Chondrocyte (in vitro differentiated cells): Measurements from ENCODE around the gene ABTB1. TPM values are rescaled to one million over a fixed set of nuclear protein-coding genes. Genes with fewer than 3 reads are reported as not detected.

Experiments
- DNase-seq: peaks from one replicate; pipeline ENCODE4 v3.0.0; 2021; ENCODE audit warnings: mixed read lengths, low spot score
- H3K27ac Mint-ChIP-seq: one replicate; pipeline ENCODE4 v1.8.0; 2021; ENCODE audit warnings: mild to moderate bottlenecking, moderate library complexity, mixed read lengths; ENCODE audit not compliant: unreplicated experiment
- H3K27me3 Mint-ChIP-seq: 2 replicates; pipeline ENCODE4 v1.8.0; 2021; ENCODE audit warnings: low read depth, mixed read lengths
- H3K36me3 Mint-ChIP-seq: 2 replicates; pipeline ENCODE4 v1.8.0; 2021; ENCODE audit warnings: low read depth, mixed read lengths
- H3K4me1 Mint-ChIP-seq: 2 replicates; pipeline ENCODE4 v1.8.0; 2021; ENCODE audit warnings: low read depth, mild to moderate bottlenecking, mixed read lengths
- H3K4me3 Mint-ChIP-seq: one replicate; pipeline ENCODE4 v1.8.0; 2021; ENCODE audit warnings: mild to moderate bottlenecking, moderate library complexity, mixed read lengths; ENCODE audit not compliant: unreplicated experiment
- H3K9me3 Mint-ChIP-seq: 2 replicates; pipeline ENCODE4 v1.8.0; 2021; ENCODE audit warnings: low read depth, mixed read lengths
- total RNA-seq: library from RNA; stranded (reverse); gene quantifications from 3 replicates; pipeline ENCODE4 v1.2.1, GENCODE V29; 2021
- TF ChIP-seq, protein P1 (sequence below): fragments of 200-600 bp; sonication (generic); IDR thresholded peaks from 2 replicates; pipeline ENCODE4 v1.5.0; 2021; ENCODE audit warnings: antibody characterized with exemption, mild to moderate bottlenecking, moderate library complexity

Gene ABTB1
- total RNA-seq, 1 donor from 2014 or later: 26.7 TPM

DNA sequence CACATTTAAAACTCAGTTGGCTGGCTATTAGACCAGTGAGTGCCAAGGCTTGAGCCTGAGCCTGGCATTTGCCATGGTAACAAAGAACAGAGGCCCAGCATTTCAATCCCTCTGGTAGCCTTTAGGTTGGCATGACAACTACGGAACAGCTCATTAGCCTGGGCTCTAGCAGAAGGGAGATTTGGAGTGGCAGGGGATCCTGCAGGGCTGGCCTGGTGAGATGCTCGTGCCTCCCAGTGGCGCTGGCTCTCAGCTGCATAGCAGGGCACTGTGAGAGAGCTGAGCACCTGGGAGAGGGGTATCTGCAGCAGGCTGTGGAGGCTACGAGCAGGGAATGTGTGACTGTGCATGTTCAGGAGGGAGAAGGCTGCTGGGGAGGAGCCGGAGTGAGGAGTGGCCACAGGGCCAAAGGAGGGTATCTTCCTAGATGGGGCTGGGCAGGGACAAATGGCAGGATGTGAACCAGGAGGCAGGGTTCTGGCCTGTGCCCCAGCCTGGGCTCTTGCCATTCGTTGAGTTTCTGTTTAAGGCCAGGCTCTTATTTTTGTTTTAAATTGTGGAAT, 5.6 kb upstream of the ABTB1 start:
- Mint-ChIP-seq H3K4me1 (peaks cover 19% of the 10 kb centered on the region), H3K27me3 (no peaks in the 10 kb centered on the region), H3K9me3 (no peaks in the 10 kb centered on the region), H3K36me3 (no peaks in the 10 kb centered on the region), H3K4me3 (no peak overlapping the region), H3K27ac (no peak overlapping the region)
- no peak for DNase-seq
- TF ChIP-seq, protein P1, sequence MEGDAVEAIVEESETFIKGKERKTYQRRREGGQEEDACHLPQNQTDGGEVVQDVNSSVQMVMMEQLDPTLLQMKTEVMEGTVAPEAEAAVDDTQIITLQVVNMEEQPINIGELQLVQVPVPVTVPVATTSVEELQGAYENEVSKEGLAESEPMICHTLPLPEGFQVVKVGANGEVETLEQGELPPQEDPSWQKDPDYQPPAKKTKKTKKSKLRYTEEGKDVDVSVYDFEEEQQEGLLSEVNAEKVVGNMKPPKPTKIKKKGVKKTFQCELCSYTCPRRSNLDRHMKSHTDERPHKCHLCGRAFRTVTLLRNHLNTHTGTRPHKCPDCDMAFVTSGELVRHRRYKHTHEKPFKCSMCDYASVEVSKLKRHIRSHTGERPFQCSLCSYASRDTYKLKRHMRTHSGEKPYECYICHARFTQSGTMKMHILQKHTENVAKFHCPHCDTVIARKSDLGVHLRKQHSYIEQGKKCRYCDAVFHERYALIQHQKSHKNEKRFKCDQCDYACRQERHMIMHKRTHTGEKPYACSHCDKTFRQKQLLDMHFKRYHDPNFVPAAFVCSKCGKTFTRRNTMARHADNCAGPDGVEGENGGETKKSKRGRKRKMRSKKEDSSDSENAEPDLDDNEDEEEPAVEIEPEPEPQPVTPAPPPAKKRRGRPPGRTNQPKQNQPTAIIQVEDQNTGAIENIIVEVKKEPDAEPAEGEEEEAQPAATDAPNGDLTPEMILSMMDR: no peak

DNA sequence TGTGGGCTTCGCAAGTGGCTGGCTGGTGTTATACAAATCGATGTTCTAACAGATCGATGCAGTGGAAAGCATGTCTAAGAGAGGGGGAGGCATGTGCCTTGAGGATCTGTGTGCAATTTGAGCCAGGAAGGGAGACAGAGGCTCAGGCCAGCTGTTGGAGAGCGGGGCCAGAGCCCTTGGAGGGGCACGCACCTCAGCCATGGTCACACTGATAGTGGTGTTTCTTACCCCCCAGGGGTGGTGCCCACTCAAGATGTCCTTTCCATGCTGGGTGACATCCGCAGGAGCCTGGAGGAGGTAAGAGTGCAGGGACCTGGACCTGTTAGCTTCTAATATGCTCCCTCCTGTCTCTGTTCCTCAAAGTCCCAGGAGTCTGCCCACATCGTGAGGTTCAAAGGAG, 3.8 kb upstream of the ABTB1 start:
- TF ChIP-seq, protein P1: no peak
- no peak overlapping the region for H3K4me3 Mint-ChIP-seq
- H3K36me3 Mint-ChIP-seq: no peaks in the 10 kb centered on the region
- H3K9me3 Mint-ChIP-seq: no peaks in the 10 kb centered on the region
- H3K27ac Mint-ChIP-seq: no peak overlapping the region
- peaks cover 11% of the 10 kb centered on the region for H3K4me1 Mint-ChIP-seq
- DNase-seq: no peak
- H3K27me3 Mint-ChIP-seq: no peaks in the 10 kb centered on the region

DNA sequence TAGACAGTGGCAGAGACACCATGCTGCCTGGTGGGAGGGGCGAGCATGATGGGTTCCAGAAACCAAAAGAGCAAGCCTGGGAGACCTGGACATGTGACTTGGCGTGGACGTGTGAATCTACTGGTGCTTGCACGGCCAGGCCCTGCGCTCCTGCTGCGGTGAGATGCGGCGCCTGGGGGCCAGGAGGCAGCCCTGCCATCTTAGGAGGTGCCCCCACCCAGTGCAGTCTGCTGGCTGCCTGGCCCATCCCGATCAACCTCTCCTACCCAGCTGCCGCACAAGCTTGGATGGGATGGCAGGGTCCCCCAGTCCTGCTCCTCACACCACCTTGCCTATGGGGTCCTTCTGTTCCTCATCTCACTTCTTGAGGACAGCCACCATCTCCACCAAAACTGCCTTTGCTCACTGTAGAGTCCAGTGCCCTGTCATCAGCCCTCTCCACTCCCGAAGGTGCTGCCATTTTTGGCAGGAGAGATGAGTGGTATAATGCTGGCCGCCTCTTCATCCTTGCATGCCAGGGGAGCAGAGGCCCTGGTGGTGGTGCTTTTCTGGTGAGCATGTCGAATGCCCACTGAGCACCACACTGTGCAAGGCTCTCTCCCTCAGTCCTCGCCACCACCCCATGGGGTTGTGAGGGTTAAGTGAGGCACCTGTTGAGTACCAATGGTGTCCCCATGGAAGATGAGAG, 3.1 kb upstream of the ABTB1 start:
- peak; percentile 79 for DNase-seq

DNA sequence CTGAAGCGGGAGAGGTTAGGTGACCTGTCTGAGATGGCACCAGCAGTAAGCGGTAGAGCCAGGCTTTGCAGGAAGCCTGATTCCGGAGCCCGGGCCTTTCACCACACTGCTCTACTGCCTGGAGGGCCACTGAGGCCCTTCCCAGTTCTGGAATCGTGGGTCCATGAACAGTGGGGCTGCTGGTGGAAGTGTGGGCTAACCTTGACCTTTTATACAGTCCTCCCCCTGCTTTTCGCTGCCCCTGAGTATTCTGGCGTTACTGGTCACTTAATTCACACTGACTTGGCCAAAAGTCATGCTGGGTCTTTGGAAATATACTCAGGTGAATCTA, 2.6 kb upstream of the ABTB1 start:
- Mint-ChIP-seq H3K4me3 (no peak overlapping the region), H3K27me3 (no peaks in the 10 kb centered on the region), H3K4me1 (peaks cover 20% of the 10 kb centered on the region), H3K27ac (no peak overlapping the region), H3K9me3 (no peaks in the 10 kb centered on the region), H3K36me3 (no peaks in the 10 kb centered on the region)
- DNase-seq: peak; percentile 60
- TF ChIP-seq, protein P1: no peak

More for the DNA sequence above, 3.1 kb upstream of the ABTB1 start:
- Mint-ChIP-seq H3K9me3 (no peaks in the 10 kb centered on the region), H3K36me3 (no peaks in the 10 kb centered on the region), H3K4me3 (no peak overlapping the region), H3K27me3 (no peaks in the 10 kb centered on the region), H3K27ac (no peak overlapping the region), H3K4me1 (peaks cover 17% of the 10 kb centered on the region)
- TF ChIP-seq, protein P1: no peak

DNA sequence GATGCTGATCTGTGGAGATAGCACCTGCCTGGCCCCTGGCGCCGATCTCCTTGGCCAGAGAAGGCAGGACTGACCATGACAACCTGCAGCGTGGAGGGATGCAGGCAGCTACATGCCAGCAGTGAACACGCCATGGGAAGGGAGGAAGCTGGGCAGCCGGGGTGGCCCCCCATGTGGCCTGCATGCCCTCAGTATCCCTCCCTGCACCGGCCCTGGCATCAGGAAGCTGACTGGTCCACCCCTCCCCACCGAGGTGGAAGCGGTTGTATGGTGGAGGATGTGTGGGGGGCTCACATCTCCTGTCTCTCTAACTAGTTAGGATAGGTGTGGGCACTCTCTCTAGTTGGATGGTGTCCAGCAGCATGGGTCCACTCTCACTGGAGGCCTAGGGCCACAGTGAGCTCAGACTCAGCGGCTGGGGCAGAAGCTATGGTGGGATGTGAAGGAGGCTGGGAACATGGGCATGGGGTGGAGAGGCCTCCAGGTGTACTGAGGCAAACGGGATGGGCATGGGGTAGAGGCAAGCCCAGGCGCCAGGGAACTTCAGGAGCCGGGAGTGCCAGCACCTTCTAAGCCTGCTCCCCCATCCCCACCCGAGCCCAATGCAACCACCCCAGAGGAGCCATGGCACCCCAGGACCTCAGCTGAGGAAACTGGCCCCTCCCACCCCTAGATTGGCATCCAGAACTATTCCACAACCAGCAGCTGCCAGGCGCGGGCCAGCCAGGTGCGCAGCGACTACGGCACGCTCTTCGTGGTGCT, 1.8 kb upstream of the ABTB1 start:
- peaks cover 20% of the 10 kb centered on the region for H3K4me1 Mint-ChIP-seq
- no peak overlapping the region for H3K27ac Mint-ChIP-seq
- peak overlapping the region; percentile 75 for H3K4me3 Mint-ChIP-seq
- TF ChIP-seq, protein P1: no peak
- DNase-seq: peak; percentile 87
- no peaks in the 10 kb centered on the region for H3K27me3 Mint-ChIP-seq
- no peaks in the 10 kb centered on the region for H3K9me3 Mint-ChIP-seq
- no peaks in the 10 kb centered on the region for H3K36me3 Mint-ChIP-seq
